SKM-1 (cell line): ENCODE measurements around the gene CENPH.
"Not testable (repeated sequence)": the region's sequence is repeated elsewhere in the genome, so short reads cannot be mapped to it uniquely, and the experiment has no call there.

Experiments
- DNase-seq: peaks from one replicate; lab custom pipeline; 2025; ENCODE audit not compliant: unreplicated experiment; lab: John Stamatoyannopoulos, UW

Gene CENPH

DNA sequence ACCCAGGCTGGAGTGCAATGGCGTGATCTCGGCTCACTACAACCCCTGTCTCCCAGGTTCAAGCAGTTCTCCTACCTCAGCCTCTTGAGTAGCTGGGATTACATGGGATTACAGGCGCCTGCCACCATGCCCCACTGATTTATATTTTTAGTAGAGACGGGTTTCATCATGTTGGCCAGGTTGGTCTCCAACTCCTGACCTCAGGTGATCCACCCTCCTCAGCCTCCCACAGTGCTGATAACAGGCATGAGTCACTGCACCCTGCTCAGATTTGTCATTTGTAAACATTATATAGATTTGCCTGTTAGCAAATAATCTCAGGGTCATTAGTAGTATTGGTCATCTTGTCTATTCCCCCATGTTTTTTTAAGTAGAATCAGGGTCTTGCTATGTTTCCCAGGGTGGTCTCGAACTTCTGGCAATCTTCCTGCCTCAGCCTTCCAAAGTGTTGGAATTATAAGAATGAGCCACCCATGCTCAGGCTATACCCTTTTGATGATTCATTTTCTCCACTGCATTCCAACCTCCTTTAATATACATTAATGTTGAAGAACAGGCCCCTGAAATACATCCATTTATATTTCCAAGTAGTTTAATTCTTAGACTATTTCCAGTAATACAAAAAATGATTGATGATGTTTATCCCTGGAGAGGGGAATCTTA, 17.3 kb downstream of the CENPH start:
- no peak for DNase-seq

DNA sequence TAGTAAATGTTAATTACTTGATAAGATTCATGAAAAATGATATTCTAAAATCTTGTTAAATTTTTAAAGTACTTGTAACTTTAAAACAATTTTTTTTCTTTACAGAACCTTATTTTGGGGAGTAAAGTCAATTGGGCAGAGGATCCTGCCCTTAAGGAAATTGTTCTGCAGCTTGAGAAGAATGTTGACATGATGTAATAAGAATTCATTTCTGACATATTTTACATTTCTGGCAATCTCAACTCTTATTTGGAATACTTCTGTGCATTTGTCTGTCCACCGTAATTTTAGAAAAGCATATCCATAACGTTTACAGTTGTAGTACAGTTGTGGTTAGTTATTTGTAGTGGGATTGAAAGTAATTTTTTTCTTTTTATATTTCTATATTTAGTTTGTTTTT, 20.2 kb downstream of the CENPH start:
- DNase-seq: no peak

DNA sequence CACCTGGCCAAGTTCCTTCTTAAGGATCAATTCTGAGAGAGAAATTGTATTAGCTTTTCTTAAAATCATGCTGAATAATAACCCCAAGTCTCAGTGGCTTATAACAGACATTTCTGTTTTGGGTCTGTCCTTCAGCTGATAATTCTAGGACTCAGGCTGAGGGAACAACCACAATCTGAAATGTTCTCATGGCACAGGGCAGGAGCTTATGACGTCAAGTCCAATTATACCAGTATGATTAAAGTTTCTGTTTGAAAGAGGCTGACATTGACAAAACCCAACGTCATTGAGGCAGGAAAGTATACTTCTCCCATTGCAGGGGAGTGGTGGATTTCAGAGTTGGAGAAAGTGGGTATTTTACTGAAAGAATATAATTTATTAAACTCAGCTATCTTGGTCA, 21.8 kb downstream of the CENPH start:
- no peak for DNase-seq

DNA sequence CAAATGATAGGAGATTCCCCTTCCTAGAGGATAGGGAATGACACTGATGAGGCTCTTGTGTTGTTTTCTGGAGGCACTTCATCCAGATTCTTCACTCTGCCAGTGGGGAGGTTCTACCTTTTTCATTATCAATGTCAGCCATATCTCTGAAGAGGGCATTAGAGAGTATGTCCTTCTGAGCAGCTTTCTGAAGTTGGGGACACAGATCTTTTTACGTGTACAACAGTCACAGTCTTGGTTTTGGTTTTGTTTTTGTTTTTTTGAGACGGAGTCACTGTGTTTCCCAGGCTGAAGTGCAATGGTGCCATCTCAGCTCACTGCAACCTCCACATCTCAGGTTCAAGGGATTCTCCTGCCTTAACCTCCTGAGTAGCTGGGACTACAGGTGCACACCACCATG, 22.6 kb downstream of the CENPH start:
- no peak for DNase-seq

DNA sequence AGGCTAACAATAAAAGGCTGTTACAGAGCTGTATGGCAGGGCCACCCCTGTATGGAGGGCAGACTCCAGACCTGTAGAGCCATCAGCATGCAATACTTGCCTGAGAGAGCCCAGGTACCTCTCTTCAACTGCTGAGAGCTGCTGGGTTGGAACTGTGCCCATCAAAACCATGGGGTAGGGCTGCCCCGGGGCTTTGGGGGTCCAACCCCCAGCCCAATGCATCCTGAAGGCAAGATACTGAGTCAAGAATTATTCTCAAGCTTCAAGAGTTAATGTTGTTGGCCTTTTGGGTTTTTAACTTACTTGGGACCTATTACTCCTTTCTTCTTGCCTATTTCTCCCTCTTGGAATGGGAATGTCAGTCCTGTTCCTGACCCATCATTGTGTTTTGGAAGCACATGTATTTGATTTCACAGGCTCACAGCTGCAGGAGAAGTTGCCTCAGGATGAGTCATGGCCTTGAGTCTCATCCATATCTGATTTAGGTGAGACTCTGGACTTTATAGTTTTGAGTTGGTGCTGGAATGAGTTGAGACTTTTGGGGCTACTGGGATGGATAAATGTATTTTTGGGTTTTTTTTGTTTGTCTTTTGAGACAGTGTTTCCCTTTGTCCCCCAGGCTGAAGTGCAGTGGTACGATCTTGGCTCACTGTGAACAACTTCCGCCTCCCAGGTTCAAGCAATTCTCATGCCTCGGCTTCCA, 24.3 kb downstream of the CENPH start:
- no peak for DNase-seq

DNA sequence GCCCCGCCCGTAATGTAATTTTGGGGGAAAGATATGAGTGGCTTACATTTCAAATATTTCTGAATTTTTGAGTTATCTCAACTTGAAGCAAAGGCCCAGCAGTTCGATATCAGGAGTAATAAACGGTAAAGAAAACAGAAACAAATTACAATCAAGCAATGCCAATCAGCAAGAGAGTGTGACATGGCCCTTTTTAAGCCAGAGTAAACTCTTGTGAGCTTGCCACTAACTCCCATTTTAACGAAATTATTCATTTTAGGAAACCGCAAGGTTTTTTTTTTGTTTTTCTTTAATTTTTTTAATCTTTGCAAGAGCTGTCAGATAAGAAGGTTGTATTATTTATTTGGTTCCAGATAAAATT, 27.7 kb downstream of the CENPH start:
- DNase-seq: no peak

DNA sequence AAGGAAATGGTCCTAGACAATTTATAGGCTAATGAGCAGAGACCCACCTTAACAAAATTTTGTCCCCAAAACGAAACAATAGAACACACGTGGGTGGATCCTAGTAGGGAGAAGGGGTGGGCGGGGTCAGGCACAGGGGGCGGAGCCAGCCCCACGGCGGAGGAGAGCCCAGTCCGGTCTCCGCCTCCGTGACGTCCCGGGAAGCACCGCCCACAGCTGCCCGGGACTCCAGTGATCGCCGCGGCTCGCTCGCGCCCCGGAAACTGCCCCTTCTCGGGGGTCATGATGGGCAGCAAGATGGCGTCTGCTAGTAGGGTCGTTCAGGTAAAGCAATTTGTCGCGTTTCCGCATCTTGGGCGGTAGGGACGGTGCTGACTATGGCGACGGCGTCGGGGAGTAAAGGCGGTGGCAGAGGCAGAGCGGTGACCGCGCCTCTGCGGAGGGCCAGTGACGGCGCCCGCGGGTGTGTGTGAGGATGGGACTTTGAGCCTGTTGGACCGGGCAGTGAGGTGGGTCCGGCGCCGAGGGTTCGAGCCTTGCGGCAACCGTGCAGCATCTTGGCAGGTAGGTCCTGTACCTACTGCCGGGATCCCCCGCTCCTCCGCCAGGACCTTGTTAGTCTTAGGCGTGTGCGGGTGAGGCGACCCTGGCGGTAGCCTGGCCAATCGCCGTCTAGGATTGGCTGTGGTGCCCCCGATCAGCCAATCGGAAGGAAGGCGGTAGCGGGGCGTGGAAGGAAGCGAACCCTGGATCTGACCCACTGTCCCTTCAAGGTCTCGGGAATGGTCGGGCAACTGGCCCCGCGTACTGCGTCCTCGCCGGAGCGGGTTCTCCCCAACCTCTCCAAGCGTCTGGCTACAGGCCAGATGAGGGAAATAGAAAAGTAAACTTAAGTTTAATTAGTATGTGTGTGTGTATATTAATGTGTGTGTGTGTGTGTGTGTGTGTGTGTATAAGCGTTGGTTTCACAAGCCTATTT, 28.5 kb downstream of the CENPH start:
- peak; percentile 80 for DNase-seq

DNA sequence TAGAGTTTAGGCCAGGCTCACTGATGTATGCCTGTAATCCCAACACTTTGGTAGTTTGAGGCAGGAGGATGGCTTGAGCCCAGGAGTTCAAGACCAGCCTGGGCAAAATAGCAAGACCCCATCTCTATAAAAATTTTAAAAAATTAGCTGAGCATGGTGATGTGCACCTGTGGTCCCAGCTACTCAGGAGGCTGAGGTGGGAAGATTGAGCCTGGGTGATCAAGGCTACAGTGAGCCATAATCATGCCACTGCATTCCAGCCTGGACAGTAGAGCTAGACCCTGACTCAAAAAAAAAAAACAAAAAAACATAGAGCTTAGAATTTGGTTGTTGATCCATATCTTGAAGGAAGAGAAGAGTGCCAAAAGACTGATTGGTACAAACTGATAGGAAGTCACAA, 30.6 kb downstream of the CENPH start:
- no peak for DNase-seq

DNA sequence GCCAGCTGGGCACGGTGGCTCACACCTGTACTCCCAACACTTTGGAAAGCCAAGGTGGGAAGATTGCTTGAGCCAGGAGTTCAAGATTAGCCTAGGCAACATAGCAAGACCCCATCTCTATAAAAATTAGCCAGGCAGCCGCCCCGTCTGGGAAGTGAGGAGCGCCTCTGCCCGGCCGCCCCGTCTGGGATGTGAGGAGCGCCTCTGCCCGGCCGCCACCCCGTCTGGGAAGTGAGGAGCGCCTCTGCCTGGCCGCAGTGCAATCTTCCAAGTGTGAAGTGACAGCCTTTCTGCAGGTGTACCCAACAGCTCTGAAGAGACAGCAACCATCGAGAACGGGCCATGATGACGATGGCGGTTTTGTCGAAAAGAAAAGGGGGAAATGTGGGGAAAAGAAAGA, 31.0 kb downstream of the CENPH start:
- not testable (repeated sequence) for DNase-seq

DNA sequence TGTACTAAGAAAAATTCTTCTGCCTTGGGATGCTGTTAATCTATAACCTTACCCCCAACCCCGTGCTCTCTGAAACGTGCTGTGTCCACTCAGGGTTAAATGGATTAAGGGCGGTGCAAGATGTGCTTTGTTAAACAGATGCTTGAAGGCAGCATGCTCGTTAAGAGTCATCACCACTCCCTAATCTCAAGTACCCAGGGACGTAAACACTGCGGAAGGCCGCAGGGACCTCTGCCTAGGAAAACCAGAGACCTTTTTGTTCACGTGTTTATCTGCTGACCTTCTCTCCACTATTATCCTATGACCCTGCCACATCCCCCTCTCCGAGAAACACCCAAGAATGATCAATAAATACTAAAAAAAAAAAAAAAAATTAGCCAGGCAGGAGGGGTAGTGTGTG, 31.4 kb downstream of the CENPH start:
- DNase-seq: not testable (repeated sequence)

DNA sequence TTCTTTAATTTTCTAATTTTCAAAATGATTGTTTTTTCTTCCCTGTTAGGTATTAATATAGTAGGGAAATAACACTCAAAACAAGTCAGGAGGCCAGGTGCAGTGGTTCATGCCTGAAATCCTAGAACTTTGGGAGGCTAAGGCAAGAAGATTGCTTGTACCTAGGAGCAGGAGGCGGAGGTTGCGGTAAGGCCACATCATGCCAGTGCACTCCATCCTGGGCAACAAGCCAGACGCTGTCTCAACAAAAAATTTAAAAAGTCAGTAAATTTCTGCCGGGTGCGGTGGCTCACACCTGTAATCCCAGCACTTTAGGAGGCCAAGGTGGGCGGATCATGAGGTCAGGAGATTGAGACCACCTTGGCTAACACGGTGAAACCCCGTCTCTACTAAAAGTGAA, 35.1 kb downstream of the CENPH start:
- DNase-seq: no peak

DNA sequence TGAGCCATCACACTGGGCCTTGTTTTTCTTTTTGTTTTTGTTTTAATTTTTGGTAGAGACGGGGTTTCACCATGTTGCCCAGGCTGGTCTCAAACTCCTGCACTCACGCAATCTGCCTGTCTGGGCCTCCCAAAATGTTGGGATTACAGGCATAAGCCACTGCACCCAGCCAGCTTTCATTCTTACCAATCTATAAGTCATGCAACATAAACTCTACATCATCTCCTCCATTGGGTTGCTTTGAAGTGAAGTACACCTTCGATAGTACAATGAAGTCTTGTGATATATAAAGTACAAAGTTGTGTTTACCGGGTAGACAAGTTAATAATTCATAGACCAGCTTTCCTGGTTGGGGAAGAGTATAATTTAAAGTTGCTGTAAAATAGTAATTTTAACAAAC, 36.5 kb downstream of the CENPH start:
- no peak for DNase-seq

DNA sequence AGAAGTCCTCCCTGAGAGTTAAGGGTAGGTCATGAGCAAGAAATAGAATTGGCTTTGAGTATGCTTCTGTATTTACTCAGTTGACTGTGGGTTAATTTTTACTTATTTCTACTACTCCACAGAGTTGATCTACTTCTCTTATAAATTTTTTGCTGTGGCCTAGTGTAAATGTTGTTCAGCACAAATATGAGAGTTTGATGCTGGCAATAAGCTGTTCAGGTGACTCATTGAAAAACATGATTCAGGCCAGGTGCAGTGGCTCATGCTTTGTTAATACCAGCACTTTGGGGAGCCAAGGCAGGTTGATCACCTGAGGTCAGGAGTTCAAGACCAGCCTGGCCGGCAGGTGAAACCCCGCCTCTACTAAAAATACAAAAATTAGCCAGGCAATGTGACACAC, 40.8 kb downstream of the CENPH start:
- DNase-seq: no peak

DNA sequence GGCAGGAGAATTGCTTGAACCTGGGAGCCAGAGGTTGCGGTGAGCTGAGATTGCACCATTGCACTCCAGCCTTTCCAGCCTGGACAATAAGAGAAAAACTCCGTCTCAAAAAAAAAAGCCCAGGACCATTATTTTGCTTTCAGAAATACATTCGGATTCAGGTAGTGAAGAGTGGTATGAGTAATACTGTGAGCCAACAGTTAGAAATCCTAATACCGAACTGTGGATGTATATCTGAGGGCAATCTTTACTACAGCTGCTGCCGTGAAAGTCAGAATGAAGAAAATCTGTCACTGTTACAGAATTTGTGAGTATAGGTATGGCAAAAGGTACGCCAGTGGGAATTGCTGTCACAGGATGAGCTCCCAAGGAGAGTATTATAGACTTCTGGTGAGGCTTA, 41.9 kb downstream of the CENPH start:
- DNase-seq: no peak

DNA sequence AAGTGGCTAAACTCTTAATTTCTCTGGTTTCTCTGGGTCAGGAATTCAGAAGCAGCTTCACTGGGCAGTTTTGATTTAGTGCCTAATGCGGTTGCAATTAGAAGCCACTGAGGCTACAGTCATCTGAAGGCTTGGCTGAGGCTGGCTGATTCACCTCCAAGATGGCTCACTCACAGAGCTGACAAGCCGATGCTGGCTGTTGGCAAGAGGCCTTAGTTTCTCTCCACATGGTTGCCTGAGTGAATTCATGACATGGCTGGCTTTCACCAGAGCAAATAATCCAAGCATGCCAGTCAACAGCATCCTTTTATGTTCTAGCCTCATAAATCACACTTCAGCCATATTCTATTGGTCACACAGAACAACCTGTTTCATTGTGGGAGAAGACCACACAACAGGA, 42.5 kb downstream of the CENPH start:
- no peak for DNase-seq

DNA sequence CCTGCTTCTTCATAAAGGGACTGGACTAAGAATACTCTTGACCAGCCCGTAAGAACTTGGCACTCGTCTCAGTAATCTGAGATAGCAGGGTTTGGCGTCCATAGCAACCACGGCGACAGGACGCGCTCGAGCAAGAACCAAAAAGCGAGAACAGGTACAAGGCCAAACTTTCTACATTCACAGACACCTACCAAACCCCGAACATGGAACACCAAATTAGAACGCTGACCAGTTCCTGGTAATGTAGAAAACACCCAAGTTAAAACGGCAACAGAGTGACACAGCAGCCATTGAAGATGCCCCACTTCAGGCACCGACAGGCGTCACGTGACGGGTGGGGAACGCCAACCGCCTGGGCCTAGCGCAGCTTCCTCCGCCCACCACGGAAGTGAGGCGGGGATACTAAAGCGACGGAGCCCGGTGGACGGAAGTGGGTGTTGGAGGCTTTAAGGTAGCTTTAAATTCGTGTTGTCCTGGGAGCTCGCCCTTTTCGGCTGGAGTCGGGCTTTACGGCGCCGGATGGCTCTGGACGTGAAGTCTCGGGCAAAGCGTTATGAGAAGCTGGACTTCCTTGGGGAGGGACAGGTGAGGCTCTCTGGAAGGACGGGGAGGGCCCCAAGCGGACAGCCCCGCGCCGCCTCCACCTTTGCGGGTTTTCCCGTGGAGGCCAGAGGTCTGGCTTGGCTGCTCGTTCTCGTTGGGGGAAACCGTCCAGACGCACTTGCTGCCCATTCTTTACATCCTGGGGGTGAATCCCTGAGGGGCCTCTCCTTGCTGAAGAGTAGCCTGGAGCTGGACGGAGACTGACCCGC, 45.3 kb downstream of the CENPH start, which contains the start of gene CDK7:
TSS of gene CDK7 (plus strand) at position 430 of the 812 bp plus-strand sequence. CDS start at position 520, 90 bp downstream.
- peak; percentile 85 for DNase-seq

DNA sequence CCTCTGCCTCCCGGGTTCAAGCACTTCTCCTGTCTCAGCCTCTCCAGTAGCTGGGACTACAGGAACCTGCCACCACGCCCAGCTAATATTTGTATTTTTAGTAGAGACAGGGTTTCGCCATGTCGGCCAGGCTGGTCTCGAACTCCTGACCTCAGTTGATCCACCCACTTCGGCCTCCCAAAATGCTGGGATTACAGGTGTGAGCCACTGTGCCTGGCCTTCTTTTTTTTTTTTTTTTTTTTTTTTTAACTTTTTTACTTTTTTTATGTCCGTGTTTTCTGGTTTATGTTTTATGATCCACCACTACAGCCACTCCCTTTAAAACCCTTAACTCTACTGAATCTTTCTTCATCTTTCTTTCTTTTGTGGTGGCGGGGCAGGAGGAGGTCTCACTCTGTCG, 47.4 kb downstream of the CENPH start:
- not testable (repeated sequence) for DNase-seq

DNA sequence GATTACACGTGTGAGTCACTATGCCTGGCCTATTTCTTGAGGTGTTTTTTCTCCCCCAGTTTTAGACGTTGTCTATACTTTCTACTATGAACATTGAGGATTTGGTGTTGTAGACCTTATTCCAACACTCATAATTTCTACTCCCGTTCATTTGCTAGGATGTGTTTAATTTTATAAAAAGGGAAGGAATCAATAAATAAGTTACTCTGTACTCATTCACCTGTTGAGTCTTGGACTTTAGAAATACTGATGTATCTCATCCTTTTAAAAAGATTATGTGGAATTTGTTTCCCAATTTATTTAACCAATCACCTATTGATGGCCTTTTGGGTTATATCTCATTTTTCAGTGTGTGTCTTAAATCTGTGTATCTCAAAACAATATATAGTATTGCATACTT, 48.5 kb downstream of the CENPH start:
- no peak for DNase-seq

DNA sequence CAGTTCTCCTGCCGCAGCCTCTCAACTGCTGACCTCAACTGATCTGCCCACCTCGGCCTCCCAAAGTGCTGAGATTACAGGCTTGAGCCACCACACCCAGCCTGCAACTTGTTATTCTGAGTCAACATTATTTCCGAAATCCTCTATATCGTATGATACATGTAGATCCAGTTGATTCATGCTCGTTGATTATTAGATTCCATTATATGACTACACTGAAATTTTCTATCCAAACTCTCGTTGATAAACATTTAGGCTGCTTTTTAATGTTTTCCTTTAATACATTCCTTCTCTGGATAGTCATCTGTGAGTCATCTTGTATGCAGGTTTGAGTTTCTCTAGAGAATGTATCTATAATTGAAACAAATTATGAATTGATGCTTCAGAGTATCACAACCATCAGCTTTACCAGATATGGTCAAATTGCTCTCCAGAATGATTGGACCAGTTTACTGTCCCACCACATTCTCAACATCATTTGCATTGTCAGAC, 49.4 kb downstream of the CENPH start:
- no peak for DNase-seq

DNA sequence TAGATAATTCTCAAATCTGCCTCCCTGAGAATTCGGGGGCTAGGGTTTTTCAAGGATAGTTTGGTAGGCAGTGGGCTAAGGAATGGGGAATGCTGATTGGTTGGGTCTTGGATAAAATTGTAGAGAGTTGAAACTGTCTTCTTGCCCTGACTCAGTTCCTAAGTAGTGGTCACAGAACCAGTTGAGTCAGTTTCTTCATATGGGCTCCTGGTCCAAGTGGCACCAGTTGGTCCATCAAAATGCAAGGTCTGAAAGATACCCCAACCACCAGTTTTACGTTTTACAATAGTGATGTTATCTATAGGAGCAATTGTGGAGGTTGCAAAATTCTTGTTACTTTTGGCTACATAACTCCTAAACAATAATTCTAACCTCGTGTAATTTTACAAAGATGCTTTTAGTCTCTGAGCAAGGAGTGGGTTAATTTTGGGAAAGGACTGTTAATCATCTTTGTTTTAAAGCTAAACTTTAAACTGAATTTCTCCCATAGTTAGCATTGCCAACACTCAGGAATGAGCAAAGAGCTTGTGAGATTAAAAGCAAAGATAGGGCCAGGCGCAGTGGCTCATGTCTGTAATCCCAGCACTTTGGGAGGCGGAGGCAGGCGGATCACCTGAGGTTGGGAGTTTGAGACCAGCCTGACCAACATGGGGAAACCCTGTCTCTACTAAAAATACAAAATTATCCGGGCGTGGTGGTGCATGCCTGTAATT, 53.0 kb downstream of the CENPH start:
- DNase-seq: no peak
